ENCODE results near the gene PRPF40B. TPM values are rescaled to one million over a fixed set of nuclear protein-coding genes. Genes with fewer than 3 reads are reported as not detected.

PRPF40B gene
- total RNA-seq, 3 donors from 2014 or later = 10.4 to 34.0 (median 32.8) TPM

DNA sequence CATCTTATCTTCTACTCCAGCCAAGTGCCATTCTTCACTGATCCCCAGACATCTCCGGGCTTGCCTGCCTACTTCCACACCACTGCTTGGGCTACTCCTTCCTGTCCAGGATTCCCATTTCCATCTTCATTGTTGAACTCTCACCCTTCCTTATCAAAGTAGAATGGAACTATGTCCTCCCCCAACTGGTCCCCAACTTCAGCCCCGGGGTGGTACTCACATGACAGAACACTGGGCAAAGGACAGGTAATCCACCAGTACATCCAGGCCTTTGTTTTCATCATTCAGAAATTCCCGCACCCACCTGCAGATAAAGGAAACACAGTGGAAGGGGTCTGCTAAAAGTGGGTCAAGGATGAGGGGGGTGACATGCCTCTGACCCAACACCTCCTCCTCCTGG is 38.4 kb downstream of the PRPF40B start:
- Histone ChIP-seq H3K27ac (peak overlapping the region in 1 of 2 donors; percentile 14), H3K27me3 (no peaks in the 10 kb centered on the region), H3K4me3 (no peak overlapping the region), H3K4me1 (peaks cover 10 to 11% of the 10 kb centered on the region in 2 donors), H3K36me3 (no peaks in the 10 kb centered on the region), H3K9me3 (no peaks in the 10 kb centered on the region)
- intact Hi-C loops (cut with DNase I; ENCODE audit: low total_unique reads) = no loop called here
- no peak for TF ChIP-seq POLR2AphosphoS5 (IDR thresholded peaks at IDR 0.05)
- TF ChIP-seq POLR2A (IDR thresholded peaks at IDR 0.05) = no peak
- TF ChIP-seq, protein P1, sequence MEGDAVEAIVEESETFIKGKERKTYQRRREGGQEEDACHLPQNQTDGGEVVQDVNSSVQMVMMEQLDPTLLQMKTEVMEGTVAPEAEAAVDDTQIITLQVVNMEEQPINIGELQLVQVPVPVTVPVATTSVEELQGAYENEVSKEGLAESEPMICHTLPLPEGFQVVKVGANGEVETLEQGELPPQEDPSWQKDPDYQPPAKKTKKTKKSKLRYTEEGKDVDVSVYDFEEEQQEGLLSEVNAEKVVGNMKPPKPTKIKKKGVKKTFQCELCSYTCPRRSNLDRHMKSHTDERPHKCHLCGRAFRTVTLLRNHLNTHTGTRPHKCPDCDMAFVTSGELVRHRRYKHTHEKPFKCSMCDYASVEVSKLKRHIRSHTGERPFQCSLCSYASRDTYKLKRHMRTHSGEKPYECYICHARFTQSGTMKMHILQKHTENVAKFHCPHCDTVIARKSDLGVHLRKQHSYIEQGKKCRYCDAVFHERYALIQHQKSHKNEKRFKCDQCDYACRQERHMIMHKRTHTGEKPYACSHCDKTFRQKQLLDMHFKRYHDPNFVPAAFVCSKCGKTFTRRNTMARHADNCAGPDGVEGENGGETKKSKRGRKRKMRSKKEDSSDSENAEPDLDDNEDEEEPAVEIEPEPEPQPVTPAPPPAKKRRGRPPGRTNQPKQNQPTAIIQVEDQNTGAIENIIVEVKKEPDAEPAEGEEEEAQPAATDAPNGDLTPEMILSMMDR (IDR thresholded peaks at IDR 0.05) = no peak
- DNase-seq (ENCODE audit: low spot score in 2 of 2) = no peak

DNA sequence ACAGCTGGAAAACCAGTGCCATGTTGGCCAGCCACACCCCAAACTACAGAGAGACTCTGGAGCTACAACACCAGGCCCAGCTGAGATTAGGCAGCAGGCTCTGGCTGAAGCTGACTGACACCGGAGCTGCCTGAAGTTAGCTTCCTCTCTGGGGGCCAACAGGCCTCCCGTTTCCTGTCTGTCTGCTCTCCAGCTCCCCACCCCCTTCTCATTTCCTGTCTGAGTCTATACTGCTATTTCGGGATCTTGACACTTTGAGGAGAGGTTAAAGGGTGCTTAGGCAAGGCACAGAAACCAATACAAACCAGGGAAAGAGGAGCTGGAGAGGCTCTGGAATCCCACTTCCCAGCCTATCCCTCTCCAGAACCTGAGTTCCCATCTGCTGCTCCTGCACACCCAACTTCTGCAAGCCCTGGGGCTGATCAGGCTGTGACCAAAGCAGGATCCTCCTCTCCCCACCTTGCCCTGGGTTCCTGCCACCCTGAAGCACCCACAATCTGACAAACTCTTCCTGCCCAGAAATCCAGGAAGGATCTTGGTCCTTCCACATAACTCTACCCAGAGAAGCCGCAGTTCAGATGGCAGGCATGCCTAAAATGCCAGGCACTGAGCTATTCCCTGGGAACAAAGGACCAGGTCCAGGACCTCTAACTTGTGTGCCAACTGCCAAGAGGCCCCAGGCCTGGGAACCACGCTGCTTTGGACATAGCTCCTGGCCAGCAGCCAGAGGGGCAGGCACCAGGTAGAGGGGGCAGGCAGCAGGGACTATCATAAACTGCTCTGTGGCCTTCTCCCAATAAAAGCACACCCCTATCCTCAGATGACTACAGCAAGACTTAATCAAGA is 39.9 kb downstream of the PRPF40B start:
- peak overlapping the region; percentile 66 to 87 for H3K27ac ChIP-seq
- DNase-seq (ENCODE audit: low spot score in 2 of 2) = peak in 1 of 2 donors; percentile 46
- intact Hi-C loops (cut with DNase I; ENCODE audit: low total_unique reads) = no loop called here
- TF ChIP-seq POLR2AphosphoS5 (IDR thresholded peaks at IDR 0.05) = no peak
- TF ChIP-seq, protein P1 (IDR thresholded peaks at IDR 0.05) = no peak
- TF ChIP-seq POLR2A (IDR thresholded peaks at IDR 0.05) = no peak
- no peaks in the 10 kb centered on the region for H3K27me3 ChIP-seq
- peaks cover 10 to 11% of the 10 kb centered on the region in 2 donors for H3K4me1 ChIP-seq
- no peaks in the 10 kb centered on the region for H3K36me3 ChIP-seq
- no peaks in the 10 kb centered on the region for H3K9me3 ChIP-seq
- no peak overlapping the region for H3K4me3 ChIP-seq

DNA sequence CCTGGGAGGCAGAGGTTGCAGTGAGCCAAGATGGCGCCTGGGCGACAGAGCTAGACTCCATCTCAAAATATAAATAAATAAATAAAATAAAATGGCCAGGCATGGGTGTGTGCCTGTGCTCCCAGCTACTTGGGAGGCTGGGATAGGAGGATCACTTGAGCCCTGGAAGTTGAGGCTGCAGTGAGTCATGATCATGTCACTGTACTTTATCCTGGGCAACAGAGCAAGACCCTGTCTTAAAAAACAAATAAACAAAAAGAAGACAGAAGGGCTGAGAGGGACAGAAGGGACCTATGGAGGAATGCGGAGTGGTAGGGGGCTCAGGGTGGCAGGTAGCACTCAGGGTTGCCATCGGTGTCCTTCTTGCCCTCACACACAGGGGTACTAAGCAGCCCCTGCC is 40.8 kb downstream of the PRPF40B start:
- no peaks in the 10 kb centered on the region for H3K36me3 ChIP-seq
- H3K27me3 ChIP-seq = no peaks in the 10 kb centered on the region
- TF ChIP-seq POLR2AphosphoS5 (IDR thresholded peaks at IDR 0.05) = no peak
- TF ChIP-seq, protein P1 (IDR thresholded peaks at IDR 0.05) = no peak
- TF ChIP-seq POLR2A (IDR thresholded peaks at IDR 0.05) = no peak
- peaks cover 10 to 11% of the 10 kb centered on the region in 2 donors for H3K4me1 ChIP-seq
- H3K27ac ChIP-seq = peak overlapping the region in 1 of 2 donors; percentile 87
- DNase-seq (ENCODE audit: low spot score in 2 of 2) = no peak
- no peak overlapping the region for H3K4me3 ChIP-seq
- no peaks in the 10 kb centered on the region for H3K9me3 ChIP-seq
- intact Hi-C loops (cut with DNase I; ENCODE audit: low total_unique reads) = no loop called here

DNA sequence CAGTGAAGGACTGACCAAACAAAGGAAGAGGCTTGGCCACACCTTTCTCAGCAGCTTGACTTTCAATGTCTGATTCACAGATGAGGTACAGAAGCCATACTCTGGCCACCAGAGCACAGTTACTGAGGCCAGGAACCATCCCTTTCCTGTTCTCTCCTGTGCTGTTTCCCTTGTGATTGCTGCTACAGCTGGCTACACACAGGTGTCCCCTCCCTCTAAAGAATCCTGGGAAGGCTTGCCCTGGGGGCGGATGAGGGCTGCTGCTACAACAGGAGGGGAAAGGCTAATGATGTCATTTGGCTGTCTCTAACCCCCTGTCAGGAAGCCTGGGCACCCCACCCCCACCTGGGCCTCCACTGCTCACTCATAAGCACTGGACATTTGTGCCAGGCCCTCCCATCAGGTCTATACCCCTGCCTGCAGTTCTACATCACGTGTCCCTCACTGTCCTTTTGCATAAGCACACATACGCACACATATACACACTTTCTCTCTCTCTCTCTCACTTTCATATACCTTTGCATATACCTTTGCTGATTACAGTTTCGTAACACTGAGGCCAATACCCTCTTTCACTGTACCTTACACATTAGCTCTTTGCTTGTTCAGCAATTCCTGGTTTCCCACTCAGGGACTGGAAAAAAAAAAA is 41.4 kb downstream of the PRPF40B start:
- H3K36me3 ChIP-seq = no peaks in the 10 kb centered on the region
- DNase-seq (ENCODE audit: low spot score in 2 of 2) = no peak
- H3K4me3 ChIP-seq = no peak overlapping the region
- intact Hi-C loops (cut with DNase I; ENCODE audit: low total_unique reads) = no loop called here
- TF ChIP-seq POLR2A (IDR thresholded peaks at IDR 0.05) (no peak), POLR2AphosphoS5 (IDR thresholded peaks at IDR 0.05) (no peak)
- TF ChIP-seq, protein P1 (IDR thresholded peaks at IDR 0.05) = no peak
- no peaks in the 10 kb centered on the region for H3K27me3 ChIP-seq
- H3K4me1 ChIP-seq = peaks cover 10 to 11% of the 10 kb centered on the region in 2 donors
- no peaks in the 10 kb centered on the region for H3K9me3 ChIP-seq
- peak overlapping the region in 1 of 2 donors; percentile 87 for H3K27ac ChIP-seq

DNA sequence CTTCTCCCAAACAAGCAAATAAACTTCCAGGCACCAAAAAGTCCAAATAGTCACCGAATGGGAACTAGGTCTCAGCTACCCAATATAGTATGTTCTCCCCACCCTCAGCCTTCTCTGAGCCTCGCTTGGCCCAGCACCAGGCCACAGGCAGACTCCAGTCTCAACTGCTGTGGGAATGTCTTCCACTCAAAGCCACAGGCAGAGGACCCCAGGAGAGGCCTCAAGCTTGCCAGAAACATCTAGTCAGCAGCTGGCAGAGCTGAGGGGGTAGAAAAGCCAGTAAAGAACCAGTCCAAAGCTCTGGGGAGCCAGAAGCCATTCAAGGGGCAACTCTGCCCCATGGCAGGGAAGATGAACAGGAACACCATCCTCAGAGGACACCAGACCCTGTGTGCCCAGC is 42.0 kb downstream of the PRPF40B start:
- H3K27me3 ChIP-seq = no peaks in the 10 kb centered on the region
- intact Hi-C loops (cut with DNase I; ENCODE audit: low total_unique reads) = no loop called here
- H3K27ac ChIP-seq = peak overlapping the region in 1 of 2 donors; percentile 38
- H3K4me3 ChIP-seq = no peak overlapping the region
- no peak for DNase-seq (ENCODE audit: low spot score in 2 of 2)
- no peaks in the 10 kb centered on the region for H3K36me3 ChIP-seq
- peaks cover 10 to 11% of the 10 kb centered on the region in 2 donors for H3K4me1 ChIP-seq
- no peaks in the 10 kb centered on the region for H3K9me3 ChIP-seq
- TF ChIP-seq POLR2AphosphoS5 (IDR thresholded peaks at IDR 0.05) = no peak
- no peak for TF ChIP-seq POLR2A (IDR thresholded peaks at IDR 0.05)
- TF ChIP-seq, protein P1 (IDR thresholded peaks at IDR 0.05) = no peak

All from breast epithelium (tissue), 4 donors.